ENCODE results near the gene CCDC85B. TPM values are rescaled to one million over a fixed set of nuclear protein-coding genes. Genes with fewer than 3 reads are reported as not detected.

CCDC85B gene
- total RNA-seq, 1 donor from 2014 or later, result 3.9 TPM

DNA sequence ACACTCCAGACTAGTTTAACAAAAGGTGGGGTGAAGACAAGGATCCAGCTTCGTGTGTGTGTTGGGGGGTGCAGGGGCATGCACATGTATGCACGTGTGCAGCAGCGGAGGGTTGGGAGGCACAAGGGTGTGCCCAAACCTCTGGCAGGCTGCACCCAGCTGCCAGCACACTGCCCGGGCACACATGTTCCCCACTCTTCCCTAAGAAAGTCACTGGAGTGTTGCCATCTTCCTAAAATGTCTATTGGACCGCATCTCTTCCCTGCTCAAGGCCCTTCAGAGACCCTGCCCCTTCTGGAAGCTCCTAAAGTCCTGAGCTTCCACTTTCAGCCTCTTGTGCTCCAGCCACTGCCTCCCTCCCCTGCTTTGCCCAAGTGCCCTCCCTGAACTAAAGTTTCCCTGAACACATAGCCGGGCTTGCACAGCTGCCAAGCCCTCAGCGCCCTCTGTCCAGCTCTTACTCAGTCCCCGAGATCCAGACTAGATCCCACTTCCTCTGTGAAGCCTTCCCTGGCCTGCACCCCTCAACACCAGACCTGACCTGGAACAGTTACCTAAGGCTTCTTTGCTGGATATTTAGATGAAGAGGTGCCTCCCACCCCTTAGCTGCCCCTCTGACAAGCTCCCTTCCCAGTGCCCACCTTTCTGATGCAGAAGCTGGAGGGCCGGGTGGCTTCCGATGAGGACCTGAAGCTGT lies 38.5 kb upstream of the CCDC85B start:
- Histone ChIP-seq H3K36me3 (peaks cover 7% of the 10 kb centered on the region), H3K4me3 (no peak overlapping the region), H4K20me1 (ENCODE audit: low read depth) (peaks cover 33% of the 10 kb centered on the region), H3K79me2 (ENCODE audit: low read depth) (peaks cover 33% of the 10 kb centered on the region), H3K4me2 (no peak overlapping the region), H3K9ac (no peak overlapping the region), H3K27me3 (no peaks in the 10 kb centered on the region), H3K4me1 (peaks cover 3% of the 10 kb centered on the region), H2AFZ (replicated peaks) (no peak overlapping the region), H3K9me3 (ENCODE audit: low read depth) (no peaks in the 10 kb centered on the region), H3F3A (ENCODE audit: low read depth) (peaks cover 54% of the 10 kb centered on the region), H3K27ac (no peak overlapping the region)
- H3K27me3 Mint-ChIP-seq (ENCODE audit: insufficient read depth, low read depth), result peaks cover 22% of the 10 kb centered on the region
- no peak for TF ChIP-seq CTCF (IDR thresholded peaks at IDR 0.05)
- no peak for TF ChIP-seq EZH2phosphoT487 (IDR thresholded peaks at IDR 0.05)
- no peak for TF ChIP-seq EZH2 (IDR thresholded peaks at IDR 0.05)
- peaks cover 10% of the 10 kb centered on the region for H3K9me3 Mint-ChIP-seq
- no peak for DNase-seq (ENCODE audit: low spot score)
- peaks cover 16% of the 10 kb centered on the region for H3K4me1 Mint-ChIP-seq
- H3K36me3 Mint-ChIP-seq, result peaks cover 44% of the 10 kb centered on the region
- peak overlapping the region; percentile 42 for H3K27ac Mint-ChIP-seq
- H3K4me3 Mint-ChIP-seq, result peak overlapping the region; percentile 68

DNA sequence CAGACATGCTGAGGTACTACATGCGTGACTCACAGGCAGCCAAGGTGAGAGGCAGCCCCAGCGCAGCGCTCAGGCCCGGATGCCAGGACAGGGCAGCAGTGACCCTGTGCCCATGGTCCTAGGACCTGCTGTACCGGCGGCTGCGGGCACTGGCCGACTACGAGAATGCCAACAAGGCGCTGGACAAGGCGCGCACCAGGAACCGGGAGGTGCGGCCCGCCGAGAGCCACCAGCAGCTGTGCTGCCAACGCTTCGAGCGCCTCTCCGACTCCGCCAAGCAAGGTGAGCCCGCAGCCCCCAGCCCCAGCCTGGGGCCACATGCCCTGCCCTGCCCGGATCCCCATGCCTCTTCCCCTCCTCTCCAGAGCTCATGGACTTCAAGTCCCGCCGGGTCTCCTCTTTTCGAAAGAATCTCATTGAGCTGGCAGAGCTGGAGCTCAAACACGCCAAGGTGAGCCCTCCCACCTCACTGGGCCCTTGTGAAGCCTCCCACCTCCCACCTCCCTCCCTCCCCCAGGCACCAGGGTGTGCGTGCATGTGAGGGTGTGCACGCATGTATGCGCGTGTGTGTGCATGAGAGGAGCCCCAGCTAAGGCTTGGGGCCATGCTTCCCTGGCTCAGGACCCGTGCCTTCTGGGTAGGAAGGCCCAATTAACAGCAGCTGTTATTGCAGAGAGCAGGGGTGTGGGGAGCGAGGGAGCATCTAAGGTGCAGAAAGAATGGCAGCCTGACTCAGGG lies 37.8 kb upstream of the CCDC85B start:
- Histone ChIP-seq H3F3A (ENCODE audit: low read depth) (peaks cover 59% of the 10 kb centered on the region), H3K4me3 (no peak overlapping the region), H3K4me2 (no peak overlapping the region), H3K27me3 (no peaks in the 10 kb centered on the region), H3K9ac (no peak overlapping the region), H4K20me1 (ENCODE audit: low read depth) (peaks cover 40% of the 10 kb centered on the region), H3K27ac (no peak overlapping the region), H3K9me3 (ENCODE audit: low read depth) (no peaks in the 10 kb centered on the region), H3K79me2 (ENCODE audit: low read depth) (peaks cover 41% of the 10 kb centered on the region), H2AFZ (replicated peaks) (no peak overlapping the region), H3K4me1 (peaks cover 3% of the 10 kb centered on the region), H3K36me3 (peaks cover 7% of the 10 kb centered on the region)
- Mint-ChIP-seq H3K4me3 (peak overlapping the region; percentile 68), H3K4me1 (peaks cover 16% of the 10 kb centered on the region), H3K36me3 (peaks cover 44% of the 10 kb centered on the region), H3K27ac (no peak overlapping the region), H3K9me3 (peaks cover 10% of the 10 kb centered on the region), H3K27me3 (ENCODE audit: insufficient read depth, low read depth) (peaks cover 22% of the 10 kb centered on the region)
- DNase-seq (ENCODE audit: low spot score), result peak; percentile 1
- TF ChIP-seq EZH2 (IDR thresholded peaks at IDR 0.05) (no peak), EZH2phosphoT487 (IDR thresholded peaks at IDR 0.05) (no peak), CTCF (IDR thresholded peaks at IDR 0.05) (no peak)

DNA sequence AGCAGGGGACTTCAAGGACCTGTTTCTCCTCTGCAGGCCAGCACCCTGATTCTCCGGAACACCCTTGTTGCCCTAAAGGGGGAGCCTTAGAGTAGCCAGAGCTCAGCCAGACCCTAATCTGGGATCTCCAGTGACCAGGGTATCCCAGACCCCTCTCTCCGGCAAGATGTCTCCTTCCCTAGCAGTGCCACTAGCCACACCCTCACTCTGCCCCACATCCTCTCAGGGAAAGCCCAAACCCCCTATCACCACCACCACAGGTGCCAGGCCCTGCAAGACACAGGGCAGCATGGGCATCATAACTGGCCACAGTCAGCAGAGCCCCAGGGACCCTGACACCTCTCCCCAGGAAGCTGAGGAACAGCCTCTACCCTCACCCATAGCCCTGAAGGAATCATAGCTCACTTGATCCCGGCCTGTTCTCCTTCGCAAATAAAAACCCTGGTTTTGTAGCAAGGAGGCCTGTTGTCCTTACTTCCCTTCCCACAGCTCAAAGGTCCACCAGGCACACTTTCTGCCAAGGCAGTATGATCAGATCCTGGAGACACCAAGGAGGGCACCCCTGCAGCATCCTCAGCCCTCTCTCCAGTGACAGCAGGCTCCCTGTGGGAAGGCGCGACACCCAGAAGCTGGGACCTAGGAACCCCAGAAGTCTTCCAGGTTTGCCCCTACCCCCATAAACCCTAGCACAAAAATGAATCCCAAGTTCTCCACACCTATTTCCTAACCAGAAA lies 37.1 kb upstream of the CCDC85B start:
- no peak overlapping the region for H3K4me2 ChIP-seq
- no peak for TF ChIP-seq EZH2 (IDR thresholded peaks at IDR 0.05)
- TF ChIP-seq EZH2phosphoT487 (IDR thresholded peaks at IDR 0.05), result no peak
- TF ChIP-seq CTCF (IDR thresholded peaks at IDR 0.05), result peak; percentile 20
- peak; percentile 28 for DNase-seq (ENCODE audit: low spot score)
- Mint-ChIP-seq H3K4me3 (peak overlapping the region; percentile 50), H3K4me1 (peaks cover 16% of the 10 kb centered on the region), H3K27ac (no peak overlapping the region), H3K36me3 (peaks cover 44% of the 10 kb centered on the region), H3K9me3 (peaks cover 10% of the 10 kb centered on the region), H3K27me3 (ENCODE audit: insufficient read depth, low read depth) (peaks cover 22% of the 10 kb centered on the region)
- peaks cover 43% of the 10 kb centered on the region for H3K79me2 ChIP-seq (ENCODE audit: low read depth)
- no peaks in the 10 kb centered on the region for H3K9me3 ChIP-seq (ENCODE audit: low read depth)
- peaks cover 7% of the 10 kb centered on the region for H3K36me3 ChIP-seq
- no peak overlapping the region for H2AFZ ChIP-seq (replicated peaks)
- peaks cover 40% of the 10 kb centered on the region for H4K20me1 ChIP-seq (ENCODE audit: low read depth)
- peaks cover 3% of the 10 kb centered on the region for H3K4me1 ChIP-seq
- no peak overlapping the region for H3K4me3 ChIP-seq
- no peaks in the 10 kb centered on the region for H3K27me3 ChIP-seq
- H3K9ac ChIP-seq, result no peak overlapping the region
- peaks cover 64% of the 10 kb centered on the region for H3F3A ChIP-seq (ENCODE audit: low read depth)
- H3K27ac ChIP-seq, result no peak overlapping the region

All from neural progenitor cell (in vitro differentiated cells).